ENCODE data around the gene RGS9. TPM values are rescaled to one million over a fixed set of nuclear protein-coding genes. Genes with fewer than 3 reads are reported as not detected.
"Not testable (repeated sequence)": the region's sequence is repeated elsewhere in the genome, so short reads cannot be mapped to it uniquely, and the experiment has no call there.

The RGS9 gene
- total RNA-seq, 1 experiment from 2014 or later = 3.2 TPM

DNA sequence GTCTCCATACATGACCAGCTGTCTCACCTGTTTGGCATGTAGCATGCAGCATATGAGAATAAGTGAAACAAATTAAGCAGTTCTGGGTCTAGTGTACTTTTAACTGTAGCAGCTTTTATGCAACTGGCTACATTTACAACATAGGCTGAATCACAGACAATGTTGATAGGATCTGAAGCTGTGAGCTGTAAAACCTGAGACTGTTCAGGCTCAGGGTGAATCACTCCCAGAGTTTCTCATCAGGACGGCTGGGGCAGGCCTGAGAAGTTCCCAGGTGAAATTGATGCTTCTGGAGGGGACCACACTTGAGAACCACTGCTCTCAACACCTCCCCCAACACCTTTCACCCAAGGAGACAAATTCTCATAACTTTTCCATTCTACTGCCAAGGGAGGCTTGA is 70.3 kb downstream of the RGS9 start:
- not testable (repeated sequence) for DNase-seq (ENCODE audit: low spot score)

DNA sequence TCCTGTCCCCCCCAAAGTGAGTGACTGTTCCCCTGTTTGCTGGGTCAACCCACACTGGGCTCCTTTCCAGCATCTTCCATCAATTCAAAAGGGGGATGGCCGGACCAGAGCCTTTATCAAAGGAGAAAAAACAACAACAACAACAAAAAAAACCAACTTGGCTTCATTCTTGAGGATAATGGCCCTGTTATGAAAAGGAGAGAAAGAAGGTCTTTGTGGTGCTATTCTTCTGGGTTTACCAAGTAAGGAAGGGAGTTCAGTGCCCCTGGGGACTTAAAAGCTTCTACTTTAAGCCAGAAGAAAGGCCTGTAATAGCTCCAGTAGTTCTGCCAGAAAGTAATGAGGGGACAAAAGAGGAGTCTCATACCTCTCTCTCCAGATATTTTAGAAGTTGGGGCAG is 71.5 kb downstream of the RGS9 start:
- no peak for DNase-seq (ENCODE audit: low spot score)

DNA sequence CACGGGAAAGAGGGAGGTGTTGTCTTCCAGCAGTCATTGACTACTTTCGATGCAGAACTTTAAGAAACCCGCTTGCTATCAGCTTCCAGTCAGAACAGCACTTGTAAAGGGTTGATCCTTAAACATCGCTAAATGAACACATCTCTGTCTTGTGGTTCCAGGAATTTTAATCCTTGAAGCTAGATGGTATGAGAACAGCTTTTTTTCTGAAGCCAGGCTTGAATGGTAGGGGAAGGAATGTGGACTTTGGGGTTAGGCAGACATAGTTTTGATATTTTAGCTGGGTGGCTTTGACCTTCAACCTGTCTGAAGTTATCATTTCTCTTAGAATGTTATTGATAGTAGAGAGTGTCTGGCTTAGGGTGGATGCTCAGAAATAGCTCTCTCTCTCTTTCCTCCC is 81.1 kb downstream of the RGS9 start:
- DNase-seq (ENCODE audit: low spot score) = no peak

DNA sequence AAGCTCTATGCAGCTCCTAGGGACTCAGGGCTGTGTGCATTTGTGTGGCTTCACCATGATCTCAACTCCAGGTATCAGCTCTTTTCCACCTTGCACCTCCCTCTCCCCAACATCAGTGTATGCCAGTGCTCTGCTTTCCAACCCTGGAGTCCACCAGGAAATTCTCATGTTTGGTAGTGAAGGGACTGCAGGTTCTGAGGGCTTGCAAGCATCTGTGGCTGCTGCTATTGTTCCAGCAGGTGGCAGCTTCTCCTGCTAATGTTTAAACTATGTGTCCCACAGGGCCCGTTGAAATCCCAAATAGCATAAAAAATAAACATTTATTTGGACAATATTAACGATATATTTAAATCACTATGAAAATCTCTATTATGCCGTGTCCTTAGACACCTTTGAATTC is 82.0 kb downstream of the RGS9 start:
- no peak for DNase-seq (ENCODE audit: low spot score)

DNA sequence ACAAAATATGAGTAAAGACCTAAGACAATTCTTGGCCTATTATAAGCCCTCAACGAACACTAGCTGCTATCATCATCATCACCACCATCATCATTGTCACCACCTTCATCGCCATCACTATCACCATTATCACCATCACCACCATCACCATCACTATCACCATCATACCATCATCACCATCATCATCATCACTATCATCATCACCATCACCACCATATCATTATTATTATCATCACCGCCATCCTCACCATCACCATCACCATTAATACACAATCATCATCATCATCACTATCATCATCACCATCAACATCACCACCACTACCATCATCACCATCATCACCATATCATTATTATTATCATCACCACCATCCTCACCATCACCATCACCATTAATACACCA is 82.5 kb downstream of the RGS9 start:
- DNase-seq (ENCODE audit: low spot score) = no peak

DNA sequence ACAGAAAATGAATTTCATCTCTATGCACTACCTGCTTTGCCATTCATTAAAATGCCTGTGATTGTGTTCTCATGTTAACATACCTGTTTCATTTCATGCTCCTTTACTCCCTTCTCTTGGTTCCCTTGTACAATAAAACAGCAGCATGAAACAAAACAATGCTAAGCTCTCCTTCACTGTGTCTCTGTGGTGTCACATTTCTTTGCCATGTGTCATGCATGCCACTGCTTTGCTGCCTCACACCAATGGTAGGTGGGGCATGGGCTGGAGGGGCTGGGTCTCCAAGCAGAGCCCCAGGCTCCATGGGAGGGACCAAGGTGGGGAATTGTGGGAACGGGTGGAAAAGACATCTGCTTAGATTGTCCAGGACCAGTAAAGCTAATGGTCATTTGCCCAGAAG is 83.6 kb downstream of the RGS9 start:
- DNase-seq (ENCODE audit: low spot score) = peak; percentile 39

DNA sequence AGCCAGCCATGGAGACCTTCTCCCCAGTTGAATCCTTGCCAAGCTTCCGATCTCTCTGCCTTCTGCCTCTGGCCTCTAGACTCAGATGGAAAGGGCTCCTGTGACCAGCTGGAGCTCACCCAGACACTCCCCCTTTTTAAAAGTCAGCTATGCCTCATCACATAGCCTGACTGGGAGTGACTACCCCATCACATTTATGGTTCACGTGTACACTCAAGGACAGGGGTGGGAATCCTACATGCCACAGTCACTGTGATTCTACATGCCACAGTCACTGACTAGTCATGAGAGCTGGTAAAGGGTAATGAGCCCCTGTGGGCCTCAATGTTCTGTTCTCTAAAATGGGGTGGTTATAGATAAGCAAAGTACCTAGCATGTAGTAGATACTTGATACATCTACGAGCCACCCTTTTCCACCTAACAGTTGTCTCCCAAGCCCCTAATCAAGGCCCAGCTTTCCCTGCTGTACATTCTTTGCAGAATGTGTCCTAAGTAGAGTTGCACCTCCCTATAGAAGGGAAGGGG is 85.1 kb downstream of the RGS9 start:
- DNase-seq (ENCODE audit: low spot score) = no peak

DNA sequence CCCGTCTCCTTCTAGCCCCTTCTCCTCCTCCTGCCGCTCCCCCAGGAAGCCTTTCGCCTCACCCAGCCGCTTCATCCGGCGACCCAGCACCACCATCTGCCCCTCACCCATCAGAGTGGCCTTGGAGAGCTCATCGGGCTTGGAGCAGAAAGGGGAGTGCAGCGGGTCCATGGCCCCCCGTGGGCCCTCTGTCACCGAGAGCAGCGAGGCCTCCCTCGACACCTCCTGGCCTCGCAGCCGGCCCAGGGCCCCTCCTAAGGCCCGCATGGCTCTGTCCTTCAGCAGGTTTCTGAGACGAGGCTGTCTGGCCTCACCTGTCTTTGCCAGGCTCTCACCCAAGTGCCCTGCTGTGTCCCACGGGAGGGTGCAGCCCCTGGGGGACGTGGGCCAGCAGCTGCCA is 87.9 kb downstream of the RGS9 start:
- no peak for DNase-seq (ENCODE audit: low spot score)

DNA sequence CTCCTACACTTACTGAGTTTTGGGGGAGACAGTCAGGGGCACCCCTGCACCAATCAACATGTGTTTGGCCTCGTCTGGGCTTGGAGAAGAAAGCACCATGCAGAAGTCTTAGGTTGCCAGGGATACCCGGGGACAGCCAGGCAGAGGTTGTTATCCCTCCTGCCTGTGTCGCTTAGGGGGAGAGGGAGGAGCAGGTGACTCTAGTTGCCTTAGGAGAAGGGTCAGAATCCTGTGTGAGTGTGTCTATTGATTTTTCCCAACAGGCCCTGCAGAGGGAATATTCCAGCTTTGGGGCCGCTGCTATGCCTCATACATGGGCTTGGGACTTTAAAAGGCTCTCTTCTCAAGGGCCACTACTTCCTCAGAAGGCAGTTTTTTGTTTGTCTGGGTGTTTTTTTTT is 89.1 kb downstream of the RGS9 start:
- no peak for DNase-seq (ENCODE audit: low spot score)

DNA sequence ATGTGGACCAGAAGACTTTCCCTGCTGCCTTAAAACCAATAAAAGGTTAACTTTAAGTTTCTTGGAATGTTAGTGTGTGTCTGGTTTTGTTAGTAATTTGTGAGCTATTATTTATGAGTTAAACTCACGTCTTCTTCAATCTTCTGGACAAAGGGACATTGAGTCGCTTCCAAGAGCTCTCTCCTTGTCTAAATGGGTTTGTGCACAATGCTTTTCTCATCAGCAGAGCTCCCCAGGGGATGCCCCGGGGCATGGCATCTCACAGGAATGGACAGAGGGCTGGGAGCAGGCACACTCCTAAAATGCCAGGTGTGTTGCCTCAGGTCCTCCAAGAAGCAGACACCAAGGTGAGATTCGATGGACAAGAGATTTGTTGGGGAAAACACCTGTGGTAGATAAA is 90.5 kb downstream of the RGS9 start:
- no peak for DNase-seq (ENCODE audit: low spot score)

DNA sequence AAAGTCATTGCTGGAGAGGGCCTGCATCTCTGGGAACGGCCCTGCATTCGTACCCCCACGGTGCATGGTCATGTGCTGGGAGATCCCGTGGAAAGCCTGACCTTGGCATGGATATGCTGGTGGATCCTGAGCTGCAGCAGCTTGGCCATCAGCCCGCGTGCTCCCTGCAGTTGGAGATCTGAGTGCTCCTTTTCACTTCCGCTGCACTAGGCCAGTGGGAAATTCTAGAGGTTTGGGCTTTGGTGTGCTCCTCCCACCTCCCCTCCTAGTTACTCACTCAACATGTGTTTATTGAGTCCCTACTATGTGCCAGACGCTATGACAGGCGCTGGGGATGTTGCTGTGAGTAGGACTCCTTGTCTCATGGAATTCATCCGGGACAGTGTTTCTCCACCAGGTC is 91.1 kb downstream of the RGS9 start:
- no peak for DNase-seq (ENCODE audit: low spot score)

DNA sequence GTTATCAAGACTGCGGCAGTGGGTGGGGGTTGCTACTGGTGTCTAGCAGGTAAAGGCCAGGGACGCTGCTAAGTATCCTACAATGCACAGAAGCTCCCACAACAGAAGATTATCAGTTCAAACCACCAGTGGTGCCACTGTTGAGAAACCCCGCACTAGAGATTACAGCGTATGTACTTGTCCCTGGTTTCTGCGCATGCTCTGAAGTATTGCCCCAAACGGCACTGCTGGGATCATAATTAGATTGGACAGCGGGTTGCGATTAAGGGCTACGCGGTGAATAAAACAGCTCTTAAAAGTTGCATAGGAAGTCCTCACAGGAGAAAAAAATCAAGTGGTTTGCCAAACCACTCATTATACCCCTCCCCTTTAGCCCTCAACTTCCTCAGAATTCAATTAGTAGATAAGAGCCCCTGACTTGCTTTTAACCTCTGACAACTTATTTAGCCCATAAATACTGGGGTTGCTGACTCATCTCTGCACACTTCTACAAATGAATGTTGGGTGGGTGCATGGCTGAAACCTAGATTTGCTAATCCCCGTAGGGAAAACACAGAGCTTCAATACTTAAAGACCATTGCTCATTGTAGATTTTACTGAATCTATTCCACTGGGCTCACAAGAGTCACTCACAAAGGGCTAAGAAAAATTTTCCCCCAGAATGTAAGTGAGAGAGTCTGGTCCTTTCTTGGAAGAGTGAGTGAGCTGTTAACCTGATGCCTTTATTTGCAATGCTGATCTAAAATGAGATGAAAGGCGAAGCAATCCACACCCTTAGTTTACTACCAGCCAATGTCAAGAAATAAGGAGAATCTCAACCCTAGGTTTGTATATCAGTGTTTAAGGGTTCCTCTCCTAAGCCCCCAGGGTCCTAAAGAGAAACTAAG is 91.8 kb downstream of the RGS9 start:
- DNase-seq (ENCODE audit: low spot score) = peak; percentile 93

DNA sequence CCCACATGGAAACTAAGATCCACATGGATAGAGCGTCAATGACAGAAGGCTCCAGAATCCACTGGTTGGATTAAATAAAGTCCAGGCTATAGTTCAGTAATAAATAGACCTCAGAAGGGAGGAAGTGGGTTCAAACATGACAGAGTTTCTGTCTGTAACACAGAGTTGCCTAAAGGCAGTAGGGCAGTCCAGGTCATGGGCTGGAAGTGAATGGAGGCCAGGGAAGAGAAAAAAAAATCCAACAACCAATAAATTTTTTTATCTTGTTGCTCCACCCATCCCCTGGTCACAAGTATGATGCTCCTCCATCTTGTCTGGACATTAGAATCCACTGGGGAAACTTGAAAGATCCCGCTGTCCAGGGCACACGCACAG is 92.4 kb downstream of the RGS9 start:
- no peak for DNase-seq (ENCODE audit: low spot score)

DNA sequence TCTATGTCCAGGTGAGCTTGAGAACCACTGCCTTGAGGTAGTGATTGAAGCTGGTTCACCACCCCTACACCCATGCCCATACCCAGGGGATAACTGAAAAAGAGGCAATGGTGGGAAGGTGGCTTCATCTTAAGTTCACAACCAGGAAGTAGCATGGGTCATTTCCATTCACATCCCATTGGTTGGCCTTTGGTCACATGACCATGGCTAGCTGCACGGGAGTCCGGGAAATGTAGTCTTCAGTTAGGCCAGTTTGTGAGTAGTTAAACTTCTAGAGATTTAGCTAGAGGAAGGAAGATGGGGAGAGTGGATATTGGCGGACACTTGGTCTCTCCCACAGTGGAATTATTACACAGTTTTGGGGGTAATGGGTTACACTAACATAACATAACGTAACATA is 92.9 kb downstream of the RGS9 start:
- DNase-seq (ENCODE audit: low spot score) = no peak

DNA sequence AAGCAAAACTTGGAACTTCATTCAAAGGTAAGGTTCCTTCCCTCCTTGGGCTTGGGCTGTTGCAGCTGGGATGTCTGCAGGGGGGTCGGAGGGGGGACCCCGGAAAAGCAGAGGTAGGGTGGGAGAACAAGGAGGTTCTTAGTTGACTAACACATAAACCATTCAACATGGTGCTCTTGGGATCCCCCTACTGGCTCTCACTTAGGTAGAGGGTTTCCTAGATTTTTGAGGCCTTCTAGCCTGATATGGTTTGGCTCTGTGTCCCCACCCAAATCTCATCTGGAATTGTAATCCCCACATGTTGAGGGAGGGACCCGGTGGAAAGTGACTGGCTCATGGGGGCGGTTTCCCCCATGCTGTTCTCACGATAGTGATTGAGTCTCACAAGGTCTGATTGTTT is 93.9 kb downstream of the RGS9 start:
- DNase-seq (ENCODE audit: low spot score) = no peak

DNA sequence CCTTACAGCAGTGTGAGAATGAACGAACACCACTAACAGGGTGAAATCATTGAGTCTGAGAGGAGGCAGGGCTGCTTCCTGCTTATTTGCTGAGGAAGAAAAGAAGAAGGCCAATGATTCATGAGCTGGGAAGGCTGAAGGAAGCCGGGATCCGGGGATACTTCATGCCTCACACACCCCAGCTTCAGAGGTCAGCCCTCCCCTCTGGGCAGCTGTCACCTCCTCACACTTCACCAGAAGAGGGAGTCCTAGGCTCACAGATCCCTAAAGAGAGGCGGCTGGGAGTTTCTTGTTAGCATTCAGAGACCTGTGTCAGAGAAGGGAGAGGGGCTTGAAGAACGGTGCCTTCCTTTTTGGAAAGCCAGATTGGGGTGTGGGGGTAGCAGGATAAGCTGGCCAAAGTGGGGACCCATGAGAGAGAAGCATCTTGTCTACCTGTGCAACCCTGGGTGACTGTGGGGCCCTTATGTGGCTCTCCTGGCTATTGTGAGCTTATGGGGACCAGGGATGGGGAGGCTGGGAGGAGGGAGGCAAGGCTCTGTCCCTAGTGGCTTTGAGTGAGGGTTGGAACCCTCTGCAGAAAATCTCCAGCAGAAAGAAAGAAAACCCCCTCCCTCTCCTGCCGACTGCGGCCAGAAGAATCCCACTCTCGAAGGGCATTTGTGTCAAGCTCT is 94.6 kb downstream of the RGS9 start:
- peak; percentile 76 for DNase-seq (ENCODE audit: low spot score)

DNA sequence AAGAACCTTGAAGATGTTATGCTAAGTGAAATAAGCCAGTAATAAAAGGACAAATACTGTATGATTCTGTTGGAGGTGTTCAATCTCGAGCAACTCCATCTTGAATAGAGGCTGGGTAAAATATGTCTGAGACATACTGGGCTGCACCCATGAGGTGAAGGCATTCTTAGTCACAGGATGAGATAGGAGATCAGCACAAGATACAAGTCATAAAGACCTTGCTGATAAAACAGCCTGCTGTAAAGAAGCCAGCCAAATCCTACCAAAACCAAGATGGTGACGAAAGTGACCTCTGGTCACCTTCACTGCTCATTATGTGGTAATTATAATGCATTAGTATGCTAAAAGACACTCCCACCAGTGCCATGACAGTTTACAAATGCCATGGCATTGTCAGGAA is 98.1 kb downstream of the RGS9 start:
- DNase-seq (ENCODE audit: low spot score) = no peak

DNA sequence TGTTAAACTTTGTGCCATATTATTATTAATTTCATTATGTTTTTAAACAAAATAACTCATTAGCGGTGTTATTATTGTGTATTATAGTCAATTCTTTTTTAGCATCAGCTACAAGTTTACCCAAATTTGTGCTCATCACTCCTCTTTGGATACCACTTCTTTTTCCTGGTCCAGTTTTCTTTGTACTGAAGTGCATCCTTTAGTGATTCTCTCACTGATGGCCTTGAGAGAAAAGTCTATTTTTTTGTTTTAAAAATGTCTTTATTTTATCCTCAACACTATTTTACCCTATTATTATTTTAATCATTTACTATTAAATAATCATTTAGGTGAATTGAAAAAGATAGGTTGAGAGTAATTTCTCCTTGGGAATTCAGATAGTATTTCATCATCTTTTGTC is 99.2 kb downstream of the RGS9 start:
- no peak for DNase-seq (ENCODE audit: low spot score)

DNA sequence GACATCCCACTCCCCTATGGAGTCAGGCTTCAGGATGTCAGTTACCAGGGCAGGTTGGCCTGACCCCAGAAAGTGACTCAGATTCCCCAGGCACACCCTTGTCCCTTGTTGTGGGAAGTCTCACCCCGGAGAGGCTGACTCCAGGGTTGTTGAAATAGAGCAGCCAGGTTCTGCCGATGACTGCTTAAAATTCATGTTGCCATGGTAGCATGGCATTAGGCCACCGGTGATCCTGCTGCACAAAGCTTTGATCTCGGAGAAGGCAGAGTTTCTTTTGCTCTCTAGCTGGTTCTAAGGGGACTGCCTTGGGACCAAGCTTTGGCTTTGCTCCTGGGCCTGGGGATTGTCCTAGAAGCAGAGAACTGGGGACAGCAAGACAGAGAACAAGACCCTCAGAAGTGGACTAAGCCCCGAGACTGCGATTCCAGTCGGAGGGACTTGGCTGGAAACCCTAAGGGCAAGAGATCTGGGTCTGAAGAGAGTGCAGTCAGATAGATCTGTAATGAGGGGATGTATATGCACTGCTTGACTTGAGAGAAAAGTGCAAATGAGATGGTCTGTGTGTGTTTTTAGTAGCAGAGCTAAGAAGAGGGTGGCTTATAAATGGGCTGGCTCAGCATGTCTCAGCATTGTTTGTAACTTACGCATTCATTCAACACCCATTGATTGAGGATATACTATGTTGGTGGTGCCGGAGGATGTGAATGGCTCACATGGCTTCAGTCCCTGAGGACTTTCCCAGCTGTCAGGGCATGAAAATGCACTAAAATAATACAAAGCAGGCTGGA is 106.9 kb downstream of the RGS9 start:
- DNase-seq (ENCODE audit: low spot score) = peak; percentile 69

DNA sequence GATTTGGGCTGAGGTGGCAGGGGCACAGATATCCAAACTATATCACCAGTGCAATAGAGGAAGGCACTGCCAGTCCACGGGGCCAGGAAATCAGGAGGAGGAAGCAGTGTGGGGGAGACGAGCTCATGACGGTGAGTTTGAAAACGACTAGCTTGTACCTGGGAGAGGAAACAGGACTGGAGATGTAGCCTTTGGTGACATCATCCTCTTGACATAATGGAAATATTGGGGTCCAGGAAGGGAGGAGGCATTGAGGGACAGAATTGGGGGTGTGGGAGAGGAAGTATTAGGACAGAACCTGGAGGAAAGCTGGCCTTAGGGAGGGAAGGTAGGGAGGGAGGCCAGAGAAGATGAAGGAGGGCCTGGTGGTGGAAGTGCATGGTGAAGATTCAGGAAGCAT is 109.1 kb downstream of the RGS9 start:
- DNase-seq (ENCODE audit: low spot score) = no peak

DNA sequence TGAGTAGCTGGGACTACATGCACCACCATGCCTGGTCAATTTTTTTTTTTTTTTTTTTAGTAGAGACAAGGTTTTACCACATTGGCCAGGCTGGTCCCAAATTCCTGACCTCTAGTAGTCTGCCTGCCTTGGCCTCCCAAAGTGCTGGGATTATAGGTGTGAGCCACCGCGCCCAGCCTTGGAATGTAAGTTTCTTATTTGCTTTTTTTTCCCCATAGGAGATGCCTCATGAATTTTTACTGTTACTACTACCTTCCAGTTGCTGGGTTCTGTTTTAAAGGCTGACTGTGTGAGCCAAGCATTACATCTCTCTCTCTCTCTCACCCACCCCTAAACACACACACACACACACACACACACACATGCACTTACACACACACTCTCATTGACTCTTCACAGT is 112.6 kb downstream of the RGS9 start:
- no peak for DNase-seq (ENCODE audit: low spot score)

DNA sequence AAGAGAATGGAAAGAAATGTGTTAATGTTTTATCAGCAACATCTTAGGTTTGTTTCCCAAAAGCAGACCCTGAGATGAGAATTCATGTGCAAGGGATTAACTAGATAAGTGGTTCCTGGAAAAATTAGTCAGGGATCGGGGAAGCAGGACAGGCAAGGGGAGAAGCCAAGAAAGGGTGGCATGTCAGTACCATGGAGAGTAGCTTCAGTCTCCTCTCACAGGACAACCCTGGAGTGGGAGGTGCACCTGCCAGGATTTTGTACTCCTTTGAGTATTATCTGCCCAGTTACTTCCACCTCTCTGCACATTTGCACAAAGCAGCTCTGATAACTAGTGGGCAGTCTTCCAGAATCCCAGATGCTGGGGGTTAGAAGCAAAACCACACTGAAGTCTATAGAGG is 117.0 kb downstream of the RGS9 start:
- DNase-seq (ENCODE audit: low spot score) = no peak

DNA sequence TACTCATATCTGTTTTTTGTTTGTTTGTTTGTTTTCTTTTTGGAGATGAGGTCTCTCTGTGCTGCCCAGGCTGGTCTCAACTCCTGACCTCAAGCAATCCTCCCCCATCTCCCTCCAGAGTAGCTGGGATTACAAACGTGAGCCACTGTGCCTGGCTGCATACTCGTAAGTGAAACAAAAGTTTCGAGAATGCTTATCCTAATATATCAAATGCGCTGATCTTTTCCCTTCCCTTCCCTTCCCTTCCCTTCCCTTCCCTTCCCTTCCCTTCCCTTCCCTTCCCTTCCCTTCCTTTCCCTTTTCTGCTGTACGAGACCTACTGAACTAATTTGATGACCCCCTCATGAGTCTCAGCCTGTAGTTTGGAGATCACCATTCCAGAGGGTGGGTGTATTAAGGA is 122.1 kb downstream of the RGS9 start:
- no peak for DNase-seq (ENCODE audit: low spot score)
